ENCODE data around the gene RANBP9. TPM values are rescaled to one million over a fixed set of nuclear protein-coding genes. Genes with fewer than 3 reads are reported as not detected.
A peak's percentile ranks its signal among the peaks of the same experiment; 100 is the strongest.

Gene RANBP9
- total and polyA plus RNA-seq, 2 of the 13 experiments (the other 11 are each of a cell fraction or from before 2014, with no cell fraction given) = 26.6 to 30.6 TPM

DNA sequence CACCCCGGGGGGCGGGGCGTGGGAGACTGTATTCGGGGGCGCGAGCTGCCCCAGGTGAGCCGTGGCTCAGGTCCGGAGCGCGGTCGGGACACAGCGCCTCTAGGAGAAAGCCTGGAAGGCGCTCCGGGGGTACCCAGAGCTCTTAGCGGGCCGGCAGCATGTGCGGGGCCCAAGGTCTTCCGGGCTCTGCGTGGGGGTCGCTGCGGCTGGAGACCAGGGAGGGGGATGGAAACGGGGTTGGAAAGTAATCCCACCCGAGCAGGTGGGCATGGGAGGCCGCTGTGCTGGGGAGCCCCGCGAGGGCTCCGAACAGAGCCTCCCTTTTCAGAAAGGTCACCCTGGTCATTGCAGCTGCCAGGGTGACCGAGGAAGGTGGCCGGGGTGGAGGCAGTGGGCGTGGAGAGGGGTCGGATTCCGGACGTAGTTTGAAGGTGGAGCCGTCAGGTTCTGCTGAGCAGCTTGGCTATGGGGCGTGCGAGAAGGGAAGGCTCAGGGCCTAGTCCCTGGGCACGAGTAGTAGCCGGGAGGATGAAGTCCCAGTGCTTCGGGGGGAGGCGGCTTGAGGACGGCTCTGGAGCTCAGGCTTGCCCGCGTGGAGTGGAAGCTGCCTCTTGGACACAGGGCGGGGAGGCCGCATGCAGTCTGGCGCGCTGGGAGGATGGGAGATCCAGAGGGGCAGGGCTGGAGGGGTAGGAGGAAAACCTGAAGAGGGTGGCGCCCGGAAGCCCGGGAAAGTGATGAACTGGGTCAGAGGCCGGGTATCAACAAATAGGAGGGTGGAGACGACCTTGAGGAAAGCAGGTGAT lies 136.9 kb downstream of the RANBP9 start, which contains the start of gene SIRT5 (continued):
- peak; percentile 18 for TF ChIP-seq HNF1A (IDR thresholded peaks at IDR 0.05; ENCODE audit: low read depth)
- TF ChIP-seq HNF1A (CRISPR knock-in tag; IDR thresholded peaks at IDR 0.05; ENCODE audit: borderline replicate concordance) = 0 out of 2 replicates have a peak, but pooled peaks have one; percentile 59
- TF ChIP-seq, protein P1, sequence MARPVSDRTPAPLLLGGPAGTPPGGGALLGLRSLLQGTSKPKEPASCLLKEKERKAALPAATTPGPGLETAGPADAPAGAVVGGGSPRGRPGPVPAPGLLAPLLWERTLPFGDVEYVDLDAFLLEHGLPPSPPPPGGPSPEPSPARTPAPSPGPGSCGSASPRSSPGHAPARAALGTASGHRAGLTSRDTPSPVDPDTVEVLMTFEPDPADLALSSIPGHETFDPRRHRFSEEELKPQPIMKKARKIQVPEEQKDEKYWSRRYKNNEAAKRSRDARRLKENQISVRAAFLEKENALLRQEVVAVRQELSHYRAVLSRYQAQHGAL (CRISPR knock-in tag; IDR thresholded peaks at IDR 0.05; ENCODE audit: not compliant biosample characterization) = no peak
- peak; percentile 85 for TF ChIP-seq MED13 (CRISPR knock-in tag; IDR thresholded peaks at IDR 0.05)
- TF ChIP-seq ZNF883 (CRISPR knock-in tag; IDR thresholded peaks at IDR 0.05; ENCODE audit: not compliant biosample characterization) = peak; percentile 14
- TF ChIP-seq TBP (CRISPR knock-in tag; IDR thresholded peaks at IDR 0.05) = no peak
- peak; percentile 97 for TF ChIP-seq MXD3 (CRISPR knock-in tag; IDR thresholded peaks at IDR 0.05)
- TF ChIP-seq ZSCAN29 (CRISPR knock-in tag; conservative IDR thresholded peaks at IDR 0.05) = no peak
- TF ChIP-seq ZNF556 (CRISPR knock-in tag; IDR thresholded peaks at IDR 0.05; ENCODE audit: borderline replicate concordance) = no peak
- TF ChIP-seq, protein P2, sequence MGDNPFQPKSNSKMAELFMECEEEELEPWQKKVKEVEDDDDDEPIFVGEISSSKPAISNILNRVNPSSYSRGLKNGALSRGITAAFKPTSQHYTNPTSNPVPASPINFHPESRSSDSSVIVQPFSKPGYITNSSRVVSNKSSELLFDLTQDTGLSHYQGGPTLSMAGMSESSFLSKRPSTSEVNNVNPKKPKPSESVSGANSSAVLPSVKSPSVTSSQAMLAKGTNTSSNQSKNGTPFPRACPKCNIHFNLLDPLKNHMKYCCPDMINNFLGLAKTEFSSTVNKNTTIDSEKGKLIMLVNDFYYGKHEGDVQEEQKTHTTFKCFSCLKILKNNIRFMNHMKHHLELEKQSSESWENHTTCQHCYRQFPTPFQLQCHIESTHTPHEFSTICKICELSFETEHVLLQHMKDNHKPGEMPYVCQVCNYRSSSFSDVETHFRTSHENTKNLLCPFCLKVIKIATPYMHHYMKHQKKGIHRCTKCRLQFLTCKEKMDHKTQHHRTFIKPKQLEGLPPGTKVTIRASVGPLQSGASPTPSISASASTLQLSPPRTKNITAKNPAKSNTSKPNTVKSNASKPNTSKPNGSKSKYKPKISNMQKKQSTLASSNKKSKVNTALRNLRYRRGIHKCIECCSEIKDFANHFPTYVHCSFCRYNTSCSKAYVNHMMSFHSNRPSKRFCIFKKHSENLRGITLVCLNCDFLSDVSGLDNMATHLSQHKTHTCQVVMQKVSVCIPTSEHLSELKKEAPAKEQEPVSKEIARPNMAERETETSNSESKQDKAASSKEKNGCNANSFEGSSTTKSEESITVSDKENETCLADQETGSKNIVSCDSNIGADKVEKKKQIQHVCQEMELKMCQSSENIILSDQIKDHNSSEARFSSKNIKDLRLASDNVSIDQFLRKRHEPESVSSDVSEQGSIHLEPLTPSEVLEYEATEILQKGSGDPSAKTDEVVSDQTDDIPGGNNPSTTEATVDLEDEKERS (CRISPR knock-in tag; IDR thresholded peaks at IDR 0.05) = peak; percentile 98; the same call in 1 of the 2 replicates
- TF ChIP-seq, protein P3, sequence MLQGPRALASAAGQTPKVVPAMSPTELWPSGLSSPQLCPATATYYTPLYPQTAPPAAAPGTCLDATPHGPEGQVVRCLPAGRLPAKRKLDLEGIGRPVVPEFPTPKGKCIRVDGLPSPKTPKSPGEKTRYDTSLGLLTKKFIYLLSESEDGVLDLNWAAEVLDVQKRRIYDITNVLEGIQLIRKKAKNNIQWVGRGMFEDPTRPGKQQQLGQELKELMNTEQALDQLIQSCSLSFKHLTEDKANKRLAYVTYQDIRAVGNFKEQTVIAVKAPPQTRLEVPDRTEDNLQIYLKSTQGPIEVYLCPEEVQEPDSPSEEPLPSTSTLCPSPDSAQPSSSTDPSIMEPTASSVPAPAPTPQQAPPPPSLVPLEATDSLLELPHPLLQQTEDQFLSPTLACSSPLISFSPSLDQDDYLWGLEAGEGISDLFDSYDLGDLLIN (CRISPR knock-in tag; IDR thresholded peaks at IDR 0.05; ENCODE audit: borderline replicate concordance) = no peak
- peak; percentile 84; the same call in 1 of the 2 replicates for TF ChIP-seq ZNF543 (CRISPR knock-in tag; IDR thresholded peaks at IDR 0.05)
- peak in 1 of 2 experiments; percentile 47; a peak in 1 of 4 replicates for TF ChIP-seq REST (IDR thresholded peaks at IDR 0.05; ENCODE audit: borderline replicate concordance in 1 of 2, low read depth in 1 of 2, low read length in 2 of 2)
